Measurements from ENCODE around the gene CAMK2B.

Gene CAMK2B

GRCh38 chr7:44333911-44334733 lies 8.7 kb upstream of the CAMK2B start:
- TF ChIP-seq CTCF (IDR thresholded peaks at IDR 0.05; ENCODE audit: extremely low read depth, insufficient read depth, missing control alignments), result no peak
- no peak for DNase-seq (ENCODE audit: low spot score)
- in situ Hi-C loops (cut with MboI; ENCODE audit: low pct_unique_long_range_greater_than_20kb, low sequenced_read_pairs, unreplicated experiment), result no loop called here

- in situ Hi-C loops (cut with MboI; ENCODE audit: low pct_unique_long_range_greater_than_20kb, low sequenced_read_pairs, unreplicated experiment), result no loop called here
- TF ChIP-seq CTCF (IDR thresholded peaks at IDR 0.05; ENCODE audit: extremely low read depth, insufficient read depth, missing control alignments), result no peak
- DNase-seq (ENCODE audit: low spot score), result no peak
Observed at GRCh38 chr7:44331682-44332081, 6.3 kb upstream of the CAMK2B start.

GRCh38 chr7:44330331-44330730 lies 4.9 kb upstream of the CAMK2B start:
- in situ Hi-C loops (cut with MboI; ENCODE audit: low pct_unique_long_range_greater_than_20kb, low sequenced_read_pairs, unreplicated experiment), result no loop called here
- no peak for TF ChIP-seq CTCF (IDR thresholded peaks at IDR 0.05; ENCODE audit: extremely low read depth, insufficient read depth, missing control alignments)
- no peak for DNase-seq (ENCODE audit: low spot score)

GRCh38 chr7:44329888-44330287 lies 4.5 kb upstream of the CAMK2B start:
- DNase-seq (ENCODE audit: low spot score), result no peak
- TF ChIP-seq CTCF (IDR thresholded peaks at IDR 0.05; ENCODE audit: extremely low read depth, insufficient read depth, missing control alignments), result no peak
- in situ Hi-C loops (cut with MboI; ENCODE audit: low pct_unique_long_range_greater_than_20kb, low sequenced_read_pairs, unreplicated experiment), result no loop called here

- in situ Hi-C loops (cut with MboI; ENCODE audit: low pct_unique_long_range_greater_than_20kb, low sequenced_read_pairs, unreplicated experiment), result no loop called here
- no peak for DNase-seq (ENCODE audit: low spot score)
Observed at GRCh38 chr7:44329081-44329480, 3.7 kb upstream of the CAMK2B start.

GRCh38 chr7:44327981-44328380 lies 2.6 kb upstream of the CAMK2B start:
- in situ Hi-C loops (cut with MboI; ENCODE audit: low pct_unique_long_range_greater_than_20kb, low sequenced_read_pairs, unreplicated experiment), result no loop called here
- no peak for TF ChIP-seq CTCF (IDR thresholded peaks at IDR 0.05; ENCODE audit: extremely low read depth, insufficient read depth, missing control alignments)
- DNase-seq (ENCODE audit: low spot score), result no peak

More at GRCh38 chr7:44329081-44329480, 3.7 kb upstream of the CAMK2B start:
- no peak for TF ChIP-seq CTCF (IDR thresholded peaks at IDR 0.05; ENCODE audit: extremely low read depth, insufficient read depth, missing control alignments)

Measured in GM13977 (cell line).